Right lobe of liver (tissue), 6 donors: ENCODE measurements around the gene BMS1. TPM values are rescaled to one million over a fixed set of nuclear protein-coding genes. Genes with fewer than 3 reads are reported as not detected.
"Not testable (repeated sequence)": the region's sequence is repeated elsewhere in the genome, so short reads cannot be mapped to it uniquely, and the experiment has no call there.

Experiments
- ATAC-seq, 4 donors: fragments of 200-7000 bp; cut with Tn5 transposase; one replicate each; pipeline ENCODE4 v1.9.1; 2020; ENCODE audit warnings: mild to moderate bottlenecking in 4 of 4, moderate library complexity in 4 of 4
- DNase-seq, 3 donors: peaks; one replicate each; pipeline ENCODE4 v3.0.0-alpha.2; 2020
- H3K27ac ChIP-seq, 3 donors: fragments of 200-600 bp; one replicate each; pipeline ENCODE4 v1.8.0; 2022
- H3K27me3 ChIP-seq, 2 donors: fragments of 200-600 bp; one replicate each; pipeline ENCODE4 v1.8.0; 2022
- H3K36me3 ChIP-seq, 4 donors: fragments of 200-600 bp; sonication (generic) in 1 of 4; one replicate each; pipeline versions ENCODE4 v1.5.1 to v1.8.0; 2017 to 2022; ENCODE audit warnings: control low read depth in 1 of 4
- H3K4me1 ChIP-seq, 4 donors: fragments of 200-600 bp; sonication (generic) in 1 of 4; one replicate each; pipeline versions ENCODE4 v1.5.1 to v1.8.0; 2017 to 2022; ENCODE audit warnings: control low read depth in 1 of 4
- H3K4me3 ChIP-seq, 3 donors: fragments of 200-600 bp; one replicate each; pipeline ENCODE4 v1.8.0; 2022
- H3K9me3 ChIP-seq, 4 donors: fragments of 200-600 bp; sonication (generic) in 1 of 4; one replicate each; pipeline versions ENCODE4 v1.5.1 to v1.8.0; 2017 to 2022; ENCODE audit warnings: control low read depth in 1 of 4
- CTCF ChIP-seq, 4 donors: fragments of 200-600 bp in 3 of 4; fragments of 450-650 bp in 1 of 4; IDR thresholded peaks; one replicate each; pipeline versions ENCODE4 v1.5.1 to v1.8.0; 2016 to 2022; ENCODE audit warnings: antibody characterized with exemption in 4 of 4, mild to moderate bottlenecking in 2 of 4
- POLR2A ChIP-seq: fragments of 450-650 bp; IDR thresholded peaks from one replicate; pipeline ENCODE4 v1.6.1; 2017; ENCODE audit warnings: antibody characterized with exemption, mild to moderate bottlenecking
- WGBS: methylation state at CpG from one replicate; pipeline ENCODE4 v1.1.6; 2018; ENCODE audit warnings: low coverage, low lambda C conversion rate; ENCODE audit not compliant: insufficient coverage; ENCODE audit errors: missing lambda C conversion rate; 5-methylcytosine and 5-hydroxymethylcytosine counted together
- intact Hi-C, 2 donors: fragments of 100-400 bp; cut with DNase I; formaldehyde crosslinking; loops; one replicate each; pipeline versions ENCODE4 v1.11.2 to v1.14.1; 2022
- total RNA-seq, 6 experiments: library from RNA; depleted of rRNA in 2 of 6; stranded (reverse); fragments of >200 nt in 2 of 6; fragmentation: NEBNext Ultra II Directional in 3 of 6; extraction: Animal tissue kit (Norgen Biotek cat#: 25700) in 3 of 6; gene quantifications; one replicate each; pipeline versions ENCODE4 v1.1.0 to v1.2.4, GENCODE V29; 2016 to 2023
- donor health status: DM: no; HTN: yes; CAD: no.
- donor health status: DM: no; HTN: no; CAD: no.
- donor health status: DM: no; HTN: no; CAD: no.
- donor health status: DM: no; HTN: yes; CAD: no.
- donor health status: DM: no; HTN: yes; CAD: no.

BMS1 gene
- total RNA-seq, 6 experiments from 2014 or later, result 4.1 to 8.3 (median 5.8) TPM

GRCh38 chr10:42866115-42866995, 83.8 kb downstream of the BMS1 start:
- Histone ChIP-seq H3K27me3 (peaks cover 0 to 11% of the 10 kb centered on the region in 2 donors), H3K4me1 (peaks cover 0 to 6% (median 0%) of the 10 kb centered on the region in 4 donors), H3K4me3 (no peak overlapping the region), H3K27ac (no peak overlapping the region), H3K9me3 (no peaks in the 10 kb centered on the region), H3K36me3 (no peaks in the 10 kb centered on the region)
- ATAC-seq (peak; percentile 100), DNase-seq (peak; percentile 84 to 90 (median 88))
- TF ChIP-seq CTCF (IDR thresholded peaks at IDR 0.05) (peak; percentile 74 to 86 (median 78)), POLR2A (no peak)
- 2% methylated on average over 10 of the region's 87 CpGs for WGBS
- intact Hi-C loops, result no loop called here

GRCh38 chr10:42867571-42867970, 85.0 kb downstream of the BMS1 start:
- DNase-seq (no peak), ATAC-seq (no peak)
- intact Hi-C loops, result no loop called here
- 90% methylated on average over 8 of the region's 9 CpGs for WGBS
- no peaks in the 10 kb centered on the region for H3K9me3 ChIP-seq
- no peaks in the 10 kb centered on the region for H3K36me3 ChIP-seq
- H3K27ac ChIP-seq, result no peak overlapping the region
- peaks cover 0 to 6% (median 0%) of the 10 kb centered on the region in 4 donors for H3K4me1 ChIP-seq
- TF ChIP-seq POLR2A (no peak), CTCF (IDR thresholded peaks at IDR 0.05) (no peak)
- H3K27me3 ChIP-seq, result peaks cover 0 to 8% of the 10 kb centered on the region in 2 donors
- no peak overlapping the region for H3K4me3 ChIP-seq

DNA sequence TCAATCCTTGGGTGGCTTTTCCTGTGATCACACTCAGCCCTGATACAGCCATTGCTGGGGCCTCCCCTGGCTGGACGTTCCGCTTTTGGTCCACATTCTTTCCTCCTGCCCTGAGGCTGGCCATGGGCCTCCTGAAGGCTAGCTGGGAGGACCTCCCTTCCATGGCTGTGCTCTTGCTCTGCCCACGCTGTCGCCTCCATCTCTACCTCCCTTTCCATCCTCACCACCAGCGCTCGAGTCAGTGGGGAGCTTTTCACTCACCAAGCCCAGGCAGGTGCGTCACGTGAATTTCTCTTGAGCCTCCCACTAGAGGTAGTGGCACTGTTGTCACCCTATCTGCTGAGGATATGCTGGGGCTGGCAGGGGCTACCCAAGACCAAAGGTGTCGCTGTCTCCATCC, 85.9 kb downstream of the BMS1 start:
- Histone ChIP-seq H3K4me3 (no peak overlapping the region), H3K36me3 (no peaks in the 10 kb centered on the region), H3K4me1 (peaks cover 0 to 6% (median 0%) of the 10 kb centered on the region in 4 donors), H3K27me3 (peaks cover 0 to 6% of the 10 kb centered on the region in 2 donors), H3K9me3 (no peaks in the 10 kb centered on the region), H3K27ac (no peak overlapping the region)
- TF ChIP-seq POLR2A (no peak), CTCF (IDR thresholded peaks at IDR 0.05) (no peak)
- WGBS, result 78% methylated on average over 7 of the region's 9 CpGs
- no peak for ATAC-seq
- intact Hi-C loops, result no loop called here
- DNase-seq, result no peak

DNA sequence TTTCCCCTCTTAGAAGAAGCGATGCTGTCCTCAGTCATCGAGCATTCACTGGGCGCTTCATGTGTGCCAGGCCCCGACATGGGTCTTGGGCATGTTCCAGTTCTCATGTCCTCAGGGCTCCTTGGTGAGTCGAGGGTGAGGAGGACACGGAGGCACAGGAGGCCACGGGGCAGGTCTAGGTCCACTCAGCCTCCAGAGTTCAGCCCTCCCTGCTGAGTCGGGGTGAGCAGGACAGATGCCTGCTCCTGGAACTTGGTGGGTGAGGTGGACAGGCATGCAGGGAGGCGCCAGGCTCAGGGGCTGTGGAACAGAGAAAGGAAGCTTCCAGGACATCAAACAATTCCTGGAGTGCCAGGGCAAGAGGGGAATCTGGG, 87.4 kb downstream of the BMS1 start:
- Histone ChIP-seq H3K36me3 (no peaks in the 10 kb centered on the region), H3K27ac (no peak overlapping the region), H3K27me3 (peaks cover 0 to 3% of the 10 kb centered on the region in 2 donors), H3K9me3 (no peaks in the 10 kb centered on the region), H3K4me1 (peaks cover 0 to 6% (median 0%) of the 10 kb centered on the region in 4 donors), H3K4me3 (no peak overlapping the region)
- TF ChIP-seq CTCF (IDR thresholded peaks at IDR 0.05), result no peak
- no peak for TF ChIP-seq POLR2A
- no peak for DNase-seq
- ATAC-seq, result no peak
- intact Hi-C loops, result loop anchor here (5.0 to 10.0 kb wide), 2 partner anchors 232 to 235 kb away; no protein-coding TSS in a partner anchor
- 78% methylated on average over 4 of the region's 9 CpGs for WGBS

GRCh38 chr10:42871138-42871641, 88.6 kb downstream of the BMS1 start:
- H3K36me3 ChIP-seq, ATAC-seq, H3K9me3 ChIP-seq, H3K4me3 ChIP-seq, H3K4me1 ChIP-seq, DNase-seq, H3K27ac ChIP-seq, H3K27me3 ChIP-seq: not testable (repeated sequence)
- WGBS, result 23% methylated on average over 4 of the region's 13 CpGs
- intact Hi-C loops, result loop anchor here (5.0 to 10.0 kb wide), 2 partner anchors 231 to 234 kb away; no protein-coding TSS in a partner anchor
